ENCODE results near the gene OR52E1.

OR52E1 gene

DNA sequence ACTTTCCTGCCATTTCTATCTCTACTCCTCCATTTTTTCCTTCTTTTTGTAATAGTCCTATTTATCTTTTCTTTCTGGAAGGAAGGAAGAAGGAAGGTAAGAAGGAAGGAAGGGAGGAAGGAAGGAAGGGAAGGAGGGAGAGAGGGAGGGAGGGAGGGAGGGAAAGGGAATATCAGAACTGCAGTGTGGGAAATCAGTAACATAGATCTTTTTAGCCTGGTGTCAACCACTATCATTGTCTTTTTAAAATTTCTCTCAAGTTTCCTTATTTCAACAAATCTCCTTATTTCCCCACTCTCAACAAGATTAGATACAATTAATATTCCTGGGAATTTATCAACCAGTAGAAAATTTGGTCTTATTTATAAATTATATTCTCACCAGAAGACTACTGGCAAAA is 33.7 kb downstream of the OR52E1 start:
- TF ChIP-seq, protein P1, sequence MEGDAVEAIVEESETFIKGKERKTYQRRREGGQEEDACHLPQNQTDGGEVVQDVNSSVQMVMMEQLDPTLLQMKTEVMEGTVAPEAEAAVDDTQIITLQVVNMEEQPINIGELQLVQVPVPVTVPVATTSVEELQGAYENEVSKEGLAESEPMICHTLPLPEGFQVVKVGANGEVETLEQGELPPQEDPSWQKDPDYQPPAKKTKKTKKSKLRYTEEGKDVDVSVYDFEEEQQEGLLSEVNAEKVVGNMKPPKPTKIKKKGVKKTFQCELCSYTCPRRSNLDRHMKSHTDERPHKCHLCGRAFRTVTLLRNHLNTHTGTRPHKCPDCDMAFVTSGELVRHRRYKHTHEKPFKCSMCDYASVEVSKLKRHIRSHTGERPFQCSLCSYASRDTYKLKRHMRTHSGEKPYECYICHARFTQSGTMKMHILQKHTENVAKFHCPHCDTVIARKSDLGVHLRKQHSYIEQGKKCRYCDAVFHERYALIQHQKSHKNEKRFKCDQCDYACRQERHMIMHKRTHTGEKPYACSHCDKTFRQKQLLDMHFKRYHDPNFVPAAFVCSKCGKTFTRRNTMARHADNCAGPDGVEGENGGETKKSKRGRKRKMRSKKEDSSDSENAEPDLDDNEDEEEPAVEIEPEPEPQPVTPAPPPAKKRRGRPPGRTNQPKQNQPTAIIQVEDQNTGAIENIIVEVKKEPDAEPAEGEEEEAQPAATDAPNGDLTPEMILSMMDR (conservative IDR thresholded peaks at IDR 0.05; ENCODE audit: low read depth, low read length): no peak
- no peak overlapping the region for H3K4me3 ChIP-seq (ENCODE audit: low read length)
- DNase-seq (ENCODE audit: low read depth): no peak

DNA sequence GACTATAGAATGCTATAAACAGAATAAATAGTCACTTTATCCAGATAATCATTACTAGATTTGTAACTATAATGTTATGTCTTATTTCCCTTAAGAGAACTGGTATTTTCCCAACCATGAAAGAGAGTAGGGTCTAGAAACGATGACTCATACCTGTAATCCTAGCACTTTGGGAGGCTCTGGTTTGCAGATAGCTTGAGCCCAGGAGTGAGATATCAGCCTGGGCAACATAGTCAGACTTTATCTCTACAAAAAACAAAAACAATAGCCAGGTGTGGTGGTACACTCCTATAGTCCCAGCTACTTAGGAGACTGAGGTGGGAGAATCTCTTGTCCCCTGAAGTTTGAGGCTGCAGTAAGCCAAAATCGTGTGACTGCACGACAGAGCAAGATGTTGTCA is 37.9 kb downstream of the OR52E1 start:
- DNase-seq (ENCODE audit: low read depth): no peak
- H3K4me3 ChIP-seq (ENCODE audit: low read length): no peak overlapping the region
- TF ChIP-seq, protein P1 (conservative IDR thresholded peaks at IDR 0.05; ENCODE audit: low read depth, low read length): no peak

- no peak overlapping the region for H3K4me3 ChIP-seq (ENCODE audit: low read length)
- TF ChIP-seq, protein P1 (conservative IDR thresholded peaks at IDR 0.05; ENCODE audit: low read depth, low read length): no peak
- no peak for DNase-seq (ENCODE audit: low read depth)
These were observed 46.0 kb downstream of the OR52E1 start for GRCh38 chr11:5115339-5115738.

DNA sequence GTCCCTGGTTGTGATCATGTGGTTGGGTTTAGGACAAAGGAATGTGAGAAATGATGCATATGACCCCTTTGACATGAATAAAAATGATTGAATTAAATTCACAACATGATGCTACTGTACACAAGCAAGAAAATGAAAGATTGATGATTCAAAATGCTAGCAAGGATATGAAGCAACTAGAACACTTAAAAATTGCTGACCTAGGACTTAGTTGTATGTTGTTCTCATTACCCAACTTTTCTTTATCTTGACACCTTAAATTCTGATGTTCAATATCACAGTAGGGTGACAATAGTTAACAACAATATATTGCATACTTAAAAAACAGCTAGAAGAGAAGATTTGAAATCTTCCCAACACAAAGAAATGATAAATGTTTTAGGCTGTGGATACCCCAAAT is 48.2 kb downstream of the OR52E1 start:
- TF ChIP-seq, protein P1 (conservative IDR thresholded peaks at IDR 0.05; ENCODE audit: low read depth, low read length): no peak
- H3K4me3 ChIP-seq (ENCODE audit: low read length): no peak overlapping the region
- no peak for DNase-seq (ENCODE audit: low read depth)

- DNase-seq (ENCODE audit: low read depth): no peak
- no peak overlapping the region for H3K4me3 ChIP-seq (ENCODE audit: low read length)
- TF ChIP-seq, protein P1 (conservative IDR thresholded peaks at IDR 0.05; ENCODE audit: low read depth, low read length): no peak
These were observed 49.5 kb downstream of the OR52E1 start for GRCh38 chr11:5118893-5119292.
